MCF 10A (cell line): ENCODE results near the gene TNRC18. TPM values are rescaled to one million over a fixed set of nuclear protein-coding genes. Genes with fewer than 3 reads are reported as not detected.

ENCODE experiments used
- BruUV-seq: library from RNA; stranded (reverse); fragments of 400-500 nt; replicated peaks from 2 replicates; lab custom pipeline; 2021; lab: Mats Ljungman, UMichigan
- CTCF ChIA-PET: fragments of 300-600 bp; sonication (Branson Sonifier 250); formaldehyde crosslinking; extraction: SDS; loops from one replicate; lab custom pipeline; 2021; ENCODE audit warnings: antibody characterized with exemption, inconsistent platforms; lab: Yijun Ruan, JAX
- POLR2A ChIA-PET: fragments of 300-600, 350-650 bp; sonication (Branson Sonifier 250); formaldehyde crosslinking; extraction: SDS; loops from one replicate; lab custom pipeline; 2020; ENCODE audit warnings: antibody characterized with exemption, inconsistent platforms; lab: Yijun Ruan, JAX
- DNase-seq: peaks from one replicate; pipeline ENCODE4 v3.0.0-alpha.2; 2018; ENCODE audit not compliant: unreplicated experiment
- H3K27ac Mint-ChIP-seq: one replicate; pipeline ENCODE4 v1.8.0; 2022; ENCODE audit warnings: mild to moderate bottlenecking, low read depth, mixed read lengths; ENCODE audit not compliant: unreplicated experiment
- H3K27me3 Mint-ChIP-seq: one replicate; pipeline ENCODE4 v1.8.0; 2022; ENCODE audit warnings: mixed read lengths; ENCODE audit not compliant: insufficient read depth, unreplicated experiment
- H3K36me3 Mint-ChIP-seq: one replicate; pipeline ENCODE4 v1.8.0; 2022; ENCODE audit warnings: mild to moderate bottlenecking, moderate library complexity, mixed read lengths; ENCODE audit not compliant: insufficient read depth, unreplicated experiment
- H3K4me1 Mint-ChIP-seq: one replicate; pipeline ENCODE4 v1.8.0; 2022; ENCODE audit warnings: mixed read lengths; ENCODE audit not compliant: insufficient read depth, unreplicated experiment
- H3K4me3 Mint-ChIP-seq: one replicate; pipeline ENCODE4 v1.8.0; 2022; ENCODE audit warnings: mild to moderate bottlenecking, moderate library complexity, mixed read lengths; ENCODE audit not compliant: unreplicated experiment
- H3K9me3 Mint-ChIP-seq: one replicate; pipeline ENCODE4 v1.8.0; 2022; ENCODE audit warnings: mixed read lengths; ENCODE audit not compliant: unreplicated experiment
- intact Hi-C: fragments of 100-400 bp; cut with micrococcal nuclease; formaldehyde crosslinking; loops from 2 replicates; pipeline ENCODE4 v1.14.1; 2022
- total RNA-seq: library from RNA; stranded (reverse); gene quantifications from 2 replicates; pipeline ENCODE4 v1.2.3, GENCODE V29; 2022
- TF ChIP-seq, protein P1 (sequence below): fragments of 200-600 bp; IDR thresholded peaks from one replicate; pipeline ENCODE4 v1.8.0; 2022; ENCODE audit warnings: antibody characterized with exemption, mild to moderate bottlenecking; ENCODE audit not compliant: unreplicated experiment

Gene TNRC18
- total RNA-seq, 1 experiment from 2014 or later = 132 TPM

DNA sequence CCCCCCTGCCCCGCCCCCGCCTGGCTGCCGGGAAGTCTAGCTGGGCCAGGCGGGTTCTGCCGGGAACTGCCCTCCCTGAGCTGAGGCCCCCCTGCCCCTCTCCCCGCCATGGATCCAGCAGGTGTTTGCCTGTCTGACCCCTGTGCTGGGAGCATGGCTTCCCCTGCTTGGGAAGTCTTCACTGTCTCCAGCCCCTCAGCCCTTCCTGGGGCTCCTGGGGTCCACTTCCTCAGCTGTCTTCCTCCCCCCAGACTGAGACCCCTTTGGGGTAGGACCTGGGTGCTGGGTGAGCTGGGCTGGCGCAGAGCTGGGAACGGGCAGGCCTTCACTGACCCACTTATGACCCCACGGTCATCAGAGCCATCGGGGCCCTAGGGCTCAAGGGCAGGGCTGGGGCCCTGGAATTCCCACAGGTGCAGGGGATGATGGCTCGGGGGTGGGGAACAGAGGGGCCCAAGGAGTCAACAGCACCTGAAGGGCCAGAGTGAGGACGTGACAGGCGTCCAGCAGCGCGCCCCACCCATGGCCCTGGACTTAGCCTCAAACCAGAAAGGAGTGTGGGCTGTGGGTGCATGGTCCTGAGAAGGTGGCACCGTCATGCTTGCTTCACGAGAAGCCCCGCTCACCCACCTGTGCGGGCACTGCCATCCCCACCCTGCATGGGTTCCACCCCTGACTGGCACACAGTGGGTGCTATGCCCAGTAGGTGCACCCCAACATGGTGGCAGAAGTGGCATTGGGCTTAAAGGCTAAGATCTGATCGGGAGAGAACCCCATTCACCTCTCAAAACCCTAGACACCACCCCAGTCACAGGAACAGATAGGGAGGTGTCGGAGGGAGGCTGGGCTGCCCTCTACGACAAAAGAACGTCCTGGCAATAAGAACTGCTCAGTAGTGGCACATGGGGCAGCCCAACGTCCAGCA lies 16.2 kb upstream of the TNRC18 start:
- no peaks in the 10 kb centered on the region for H3K27me3 Mint-ChIP-seq
- TF ChIP-seq, protein P1, sequence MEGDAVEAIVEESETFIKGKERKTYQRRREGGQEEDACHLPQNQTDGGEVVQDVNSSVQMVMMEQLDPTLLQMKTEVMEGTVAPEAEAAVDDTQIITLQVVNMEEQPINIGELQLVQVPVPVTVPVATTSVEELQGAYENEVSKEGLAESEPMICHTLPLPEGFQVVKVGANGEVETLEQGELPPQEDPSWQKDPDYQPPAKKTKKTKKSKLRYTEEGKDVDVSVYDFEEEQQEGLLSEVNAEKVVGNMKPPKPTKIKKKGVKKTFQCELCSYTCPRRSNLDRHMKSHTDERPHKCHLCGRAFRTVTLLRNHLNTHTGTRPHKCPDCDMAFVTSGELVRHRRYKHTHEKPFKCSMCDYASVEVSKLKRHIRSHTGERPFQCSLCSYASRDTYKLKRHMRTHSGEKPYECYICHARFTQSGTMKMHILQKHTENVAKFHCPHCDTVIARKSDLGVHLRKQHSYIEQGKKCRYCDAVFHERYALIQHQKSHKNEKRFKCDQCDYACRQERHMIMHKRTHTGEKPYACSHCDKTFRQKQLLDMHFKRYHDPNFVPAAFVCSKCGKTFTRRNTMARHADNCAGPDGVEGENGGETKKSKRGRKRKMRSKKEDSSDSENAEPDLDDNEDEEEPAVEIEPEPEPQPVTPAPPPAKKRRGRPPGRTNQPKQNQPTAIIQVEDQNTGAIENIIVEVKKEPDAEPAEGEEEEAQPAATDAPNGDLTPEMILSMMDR = no peak
- intact Hi-C loops = no loop called here
- no peak for DNase-seq
- no TSS peak for BruUV-seq
- H3K36me3 Mint-ChIP-seq = peaks cover 34% of the 10 kb centered on the region
- H3K4me1 Mint-ChIP-seq = no peaks in the 10 kb centered on the region
- no peak overlapping the region for H3K4me3 Mint-ChIP-seq
- CTCF ChIA-PET = no interaction called here
- POLR2A ChIA-PET = interaction anchor here (3.0 kb wide), 1 partner anchor 8 kb away, joined by 24 read pairs; no protein-coding TSS in a partner anchor
- no peaks in the 10 kb centered on the region for H3K9me3 Mint-ChIP-seq
- no peak overlapping the region for H3K27ac Mint-ChIP-seq

DNA sequence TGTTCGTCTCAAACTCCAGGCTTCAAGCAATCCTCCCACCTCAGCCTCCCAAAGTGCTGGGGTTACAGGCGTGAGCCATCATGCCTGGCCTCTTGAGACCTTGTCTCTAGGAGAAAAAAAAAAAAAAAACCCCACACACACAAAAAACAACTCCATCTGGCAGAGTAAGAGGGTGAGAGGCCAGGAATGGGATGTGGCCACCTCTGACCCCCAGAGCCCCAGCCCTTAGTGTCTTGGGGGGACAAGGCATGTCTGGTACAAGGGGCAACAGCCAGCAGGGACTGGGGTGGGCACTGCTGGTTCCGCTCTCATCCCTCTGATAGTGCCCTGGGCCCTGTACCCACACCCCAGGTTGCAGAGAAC lies 15.6 kb upstream of the TNRC18 start:
- CTCF ChIA-PET = interaction anchor here (0.7 kb wide), 1 partner anchor 63 kb away, joined by 4 read pairs; no protein-coding TSS in a partner anchor
- Mint-ChIP-seq H3K4me1 (no peaks in the 10 kb centered on the region), H3K27ac (no peak overlapping the region), H3K36me3 (peaks cover 33% of the 10 kb centered on the region), H3K27me3 (no peaks in the 10 kb centered on the region), H3K9me3 (no peaks in the 10 kb centered on the region), H3K4me3 (no peak overlapping the region)
- DNase-seq = no peak
- POLR2A ChIA-PET = no interaction called here
- intact Hi-C loops = no loop called here
- BruUV-seq = no TSS peak
- TF ChIP-seq, protein P1 = no peak

DNA sequence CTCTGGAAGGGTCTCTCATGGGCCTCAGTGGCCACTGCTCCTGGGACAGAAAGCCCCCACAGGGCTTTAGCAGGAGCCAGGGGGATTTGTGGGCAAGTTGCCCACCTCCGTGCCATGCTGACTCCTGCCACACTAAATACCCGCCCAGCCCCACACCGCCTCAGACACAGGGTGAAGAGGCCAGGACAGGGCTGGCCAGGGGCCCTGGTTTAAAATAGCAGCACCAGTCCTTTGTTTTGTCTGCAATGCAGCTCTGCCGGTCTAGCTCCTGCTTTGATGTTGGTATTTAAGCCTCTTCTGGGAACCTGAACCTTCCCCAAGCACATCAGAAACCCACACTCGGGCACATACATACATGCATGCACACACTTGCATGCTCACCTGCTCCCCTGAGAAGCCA lies 14.4 kb upstream of the TNRC18 start:
- Mint-ChIP-seq H3K9me3 (no peaks in the 10 kb centered on the region), H3K4me1 (no peaks in the 10 kb centered on the region), H3K27me3 (no peaks in the 10 kb centered on the region), H3K4me3 (no peak overlapping the region), H3K36me3 (peaks cover 26% of the 10 kb centered on the region), H3K27ac (no peak overlapping the region)
- CTCF ChIA-PET = interaction anchor here (0.5 to 2.4 kb wide), 4 partner anchors 13 to 121 kb away, joined by 3 to 6 read pairs (median 4); no protein-coding TSS in a partner anchor
- POLR2A ChIA-PET = interaction anchor here (0.9 to 1.4 kb wide), 6 partner anchors 9 to 42 kb away, joined by 3 to 11 read pairs (median 4); partner anchors contain the start of gene TNRC18
- TF ChIP-seq, protein P1 = no peak
- intact Hi-C loops = no loop called here
- BruUV-seq = no TSS peak
- no peak for DNase-seq

DNA sequence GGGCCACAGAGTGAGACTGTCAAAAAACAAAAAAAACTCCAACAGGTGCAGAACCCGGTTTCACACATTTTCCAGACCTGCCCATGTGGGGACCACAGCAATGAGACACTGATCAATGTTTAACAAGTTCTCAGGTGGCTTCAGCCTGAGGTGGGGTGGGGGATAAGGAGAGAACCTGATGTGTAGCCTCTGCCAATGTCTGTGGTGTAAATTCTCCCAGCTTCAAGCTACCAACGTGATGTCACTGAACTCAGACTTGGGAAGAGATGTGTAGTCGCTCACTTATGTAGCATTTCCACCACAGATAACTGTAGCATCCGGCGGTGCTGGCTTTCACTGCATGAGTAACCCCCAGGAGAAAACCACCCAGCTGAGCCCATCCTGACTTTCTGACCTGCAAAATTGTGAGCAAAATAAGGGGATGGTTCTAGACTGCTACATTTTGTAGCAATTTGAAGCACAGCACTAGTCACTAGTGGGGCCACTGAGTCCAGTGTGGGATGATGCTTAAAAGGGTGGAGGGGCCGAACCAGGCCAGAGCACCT lies 13.8 kb upstream of the TNRC18 start:
- intact Hi-C loops = no loop called here
- Mint-ChIP-seq H3K4me1 (no peaks in the 10 kb centered on the region), H3K36me3 (peaks cover 24% of the 10 kb centered on the region), H3K27me3 (no peaks in the 10 kb centered on the region), H3K9me3 (no peaks in the 10 kb centered on the region), H3K4me3 (no peak overlapping the region), H3K27ac (no peak overlapping the region)
- DNase-seq = no peak
- TF ChIP-seq, protein P1 = no peak
- BruUV-seq = no TSS peak
- ChIA-PET CTCF (interaction anchor here (1.0 to 2.4 kb wide), 5 partner anchors 10 to 41 kb away, joined by 3 to 6 read pairs (median 3); no protein-coding TSS in a partner anchor), POLR2A (interaction anchor here (0.9 to 1.4 kb wide), 7 partner anchors 10 to 41 kb away, joined by 3 to 11 read pairs (median 3); partner anchors contain the start of gene TNRC18)
